NCI-H1694 (cell line): Measurements from ENCODE around the gene EFNA3.

Source experiments
- DNase-seq: peaks from one replicate; lab custom pipeline; 2025; lab: John Stamatoyannopoulos, UW

Gene EFNA3

DNA sequence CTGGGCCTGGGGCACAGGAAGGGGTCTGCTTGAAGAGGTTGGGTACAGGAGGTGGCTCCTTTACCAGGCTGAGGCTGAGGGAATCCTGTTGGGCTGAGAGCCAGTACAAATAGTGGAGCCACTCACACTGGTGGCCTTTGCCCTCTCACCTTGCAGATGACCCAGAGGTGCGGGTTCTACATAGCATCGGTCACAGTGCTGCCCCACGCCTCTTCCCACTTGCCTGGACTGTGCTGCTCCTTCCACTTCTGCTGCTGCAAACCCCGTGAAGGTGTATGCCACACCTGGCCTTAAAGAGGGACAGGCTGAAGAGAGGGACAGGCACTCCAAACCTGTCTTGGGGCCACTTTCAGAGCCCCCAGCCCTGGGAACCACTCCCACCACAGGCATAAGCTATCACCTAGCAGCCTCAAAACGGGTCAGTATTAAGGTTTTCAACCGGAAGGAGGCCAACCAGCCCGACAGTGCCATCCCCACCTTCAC is 55.2 kb downstream of the EFNA3 start:
- DNase-seq: no peak

DNA sequence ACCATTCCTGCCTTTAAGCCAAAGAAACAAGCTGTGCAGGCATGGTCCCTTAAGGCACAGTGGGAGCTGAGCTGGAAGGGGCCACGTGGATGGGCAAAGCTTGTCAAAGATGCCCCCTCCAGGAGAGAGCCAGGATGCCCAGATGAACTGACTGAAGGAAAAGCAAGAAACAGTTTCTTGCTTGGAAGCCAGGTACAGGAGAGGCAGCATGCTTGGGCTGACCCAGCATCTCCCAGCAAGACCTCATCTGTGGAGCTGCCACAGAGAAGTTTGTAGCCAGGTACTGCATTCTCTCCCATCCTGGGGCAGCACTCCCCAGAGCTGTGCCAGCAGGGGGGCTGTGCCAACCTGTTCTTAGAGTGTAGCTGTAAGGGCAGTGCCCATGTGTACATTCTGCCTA is 55.7 kb downstream of the EFNA3 start:
- no peak for DNase-seq

DNA sequence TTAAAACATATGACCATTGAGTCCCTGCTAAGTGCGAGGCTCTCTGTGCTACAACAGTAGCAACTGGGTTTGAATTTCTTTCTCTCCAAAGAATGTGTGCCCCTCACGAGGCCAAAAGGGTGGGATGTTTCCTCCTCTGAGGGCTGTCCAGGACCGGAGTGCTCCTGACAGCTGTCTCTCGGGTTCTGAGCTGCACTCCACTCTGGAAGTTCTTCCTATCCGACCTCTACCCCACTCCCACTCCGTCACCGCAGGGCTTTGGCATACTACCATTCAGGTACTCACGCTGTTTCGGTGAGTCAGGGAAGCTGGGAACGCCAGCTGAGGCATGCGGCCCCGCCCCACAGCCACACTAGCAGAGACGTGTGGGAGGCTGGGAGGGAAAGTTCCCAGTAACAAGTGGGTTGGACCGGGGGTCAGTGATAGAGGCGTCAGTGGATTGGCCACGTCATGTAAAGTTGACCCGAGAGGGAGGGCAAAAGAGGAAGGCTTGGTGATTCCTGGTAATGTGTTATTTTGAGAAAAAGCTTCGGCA is 56.3 kb downstream of the EFNA3 start:
- DNase-seq: no peak

DNA sequence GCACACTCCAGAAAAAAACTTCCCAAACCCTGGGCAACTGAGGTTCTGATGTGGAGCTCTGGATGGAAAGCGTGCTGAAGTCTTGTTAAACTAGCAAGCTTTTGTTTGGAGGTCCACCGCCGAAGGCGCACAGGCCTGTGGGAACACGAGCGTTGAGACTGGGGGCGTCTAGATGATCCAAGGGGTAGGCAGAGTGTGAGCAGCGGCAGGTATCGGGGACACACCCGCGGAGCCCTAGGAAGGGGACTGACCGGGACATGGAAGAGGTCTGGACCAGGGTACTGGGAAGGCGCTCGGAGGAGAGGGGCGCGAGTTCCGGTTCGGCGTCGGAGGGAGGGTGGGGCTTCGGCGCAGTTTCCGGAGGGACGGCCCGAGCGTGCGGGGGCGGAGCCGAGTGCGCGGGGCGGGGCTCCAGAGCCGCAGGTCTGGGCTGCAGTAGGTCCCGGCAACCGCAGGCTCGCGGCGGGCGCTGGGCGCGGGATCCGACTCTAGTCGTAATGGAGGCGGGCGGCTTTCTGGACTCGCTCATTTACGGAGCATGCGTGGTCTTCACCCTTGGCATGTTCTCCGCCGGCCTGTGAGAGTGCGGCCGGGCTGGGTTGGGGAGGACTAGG is 56.9 kb downstream of the EFNA3 start, which contains the start of gene SLC50A1:
Gene SLC50A1 (plus strand): TSS at position 438 of the 614 bp plus-strand sequence. CDS start 60 bp downstream, at position 498.
- DNase-seq: peak; percentile 96

DNA sequence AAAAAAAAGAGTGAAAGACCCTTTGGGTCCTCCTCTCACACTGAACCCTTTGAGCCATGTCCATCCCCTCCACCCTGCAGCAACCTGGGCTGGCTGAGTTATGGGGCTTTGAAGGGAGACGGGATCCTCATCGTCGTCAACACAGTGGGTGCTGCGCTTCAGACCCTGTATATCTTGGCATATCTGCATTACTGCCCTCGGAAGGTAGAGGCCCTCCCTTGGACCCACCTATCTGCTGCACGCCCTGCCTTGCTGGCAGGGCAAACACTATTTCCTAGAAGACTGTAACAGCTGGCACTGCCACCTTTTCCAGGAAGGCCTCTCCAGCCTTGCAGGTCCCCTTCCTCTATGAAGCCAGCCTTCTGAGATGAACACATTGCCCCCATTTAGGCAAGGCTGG is 58.1 kb downstream of the EFNA3 start:
- DNase-seq: no peak
